ENCODE data around the gene RASA4B. TPM values are rescaled to one million over a fixed set of nuclear protein-coding genes. Genes with fewer than 3 reads are reported as not detected.
A peak's percentile ranks its signal among the peaks of the same experiment; 100 is the strongest.
"Not testable (repeated sequence)": the region's sequence is repeated elsewhere in the genome, so short reads cannot be mapped to it uniquely, and the experiment has no call there.

The RASA4B gene
- 1 to 10 TPM; 5.0 to 9.1 (median 6.7) TPM for total RNA-seq

GRCh38 chr7:102517550-102518147, at the start of gene RASA4B:
TSS of gene RASA4B (minus strand) at chr7:102517777. CDS start at chr7:102517710, 67 bp downstream.
- peak; percentile 92 for ATAC-seq (ENCODE audit: low FRiP score)
- DNase-seq (ENCODE audit: low spot score): not testable (repeated sequence)

- DNase-seq (ENCODE audit: low spot score); ATAC-seq (ENCODE audit: low FRiP score): not testable (repeated sequence)
Measured at GRCh38 chr7:102550808-102551422, 33.3 kb upstream of the RASA4B start, which contains the start of gene SPDYE2. TSS of gene SPDYE2 (plus strand) at chr7:102551226. CDS start at chr7:102553256, 2,030 bp downstream.

GRCh38 chr7:102546353-102546752, 28.8 kb upstream of the RASA4B start:
- not testable (repeated sequence) for ATAC-seq (ENCODE audit: low FRiP score); DNase-seq (ENCODE audit: low spot score)

GRCh38 chr7:102545288-102545687, 27.7 kb upstream of the RASA4B start:
- not testable (repeated sequence) for ATAC-seq (ENCODE audit: low FRiP score); DNase-seq (ENCODE audit: low spot score)

DNA sequence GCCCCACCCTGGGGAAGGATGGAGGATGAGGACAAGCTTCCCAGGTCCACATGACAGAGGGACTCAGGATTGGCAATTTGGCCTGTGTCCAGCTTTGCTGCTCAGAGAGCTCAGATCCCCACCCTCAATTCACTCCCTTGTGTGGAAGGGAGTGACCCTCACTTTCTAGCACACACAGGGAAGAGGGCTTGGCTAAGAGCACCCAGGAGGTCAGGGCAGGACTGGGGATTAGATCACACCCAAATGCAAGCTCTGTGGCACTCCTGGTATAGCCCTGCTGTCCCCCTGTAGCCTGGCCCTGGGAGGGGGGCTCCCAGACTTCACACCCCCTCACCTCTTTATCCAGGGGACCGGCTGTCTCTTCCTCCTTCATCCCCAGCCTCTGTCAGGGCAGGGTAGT, 26.8 kb upstream of the RASA4B start:
- ATAC-seq (ENCODE audit: low FRiP score): not testable (repeated sequence)

GRCh38 chr7:102543596-102543995, 26.0 kb upstream of the RASA4B start, which contains the start of gene UPK3BL2:
TSS of gene UPK3BL2 (minus strand) at chr7:102543696. CDS start at chr7:102543636, 60 bp downstream.
- ATAC-seq (ENCODE audit: low FRiP score); DNase-seq (ENCODE audit: low spot score): not testable (repeated sequence)

More for the DNA sequence above, 26.8 kb upstream of the RASA4B start:
- DNase-seq (ENCODE audit: low spot score): not testable (repeated sequence)

DNA sequence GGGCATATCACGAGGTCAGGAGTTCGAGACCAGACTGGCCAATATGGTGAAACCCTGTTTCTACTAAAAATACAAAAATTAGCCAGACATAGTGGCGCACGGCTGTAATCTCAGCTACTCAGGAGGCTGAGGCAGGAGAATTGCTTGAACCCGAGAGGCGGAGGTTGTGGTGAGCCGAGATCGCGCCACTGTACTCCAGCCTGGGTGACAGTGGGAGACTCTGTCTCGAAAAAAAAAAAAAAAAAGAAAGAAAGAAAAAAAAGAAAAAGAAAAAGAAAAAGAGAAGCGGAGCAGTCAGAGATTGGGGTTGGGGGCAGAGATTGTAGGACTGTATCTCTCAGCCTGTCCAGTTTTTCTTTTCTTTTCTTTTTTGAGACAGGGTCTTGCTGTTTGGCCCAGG, 25.2 kb upstream of the RASA4B start:
- ATAC-seq (ENCODE audit: low FRiP score); DNase-seq (ENCODE audit: low spot score): not testable (repeated sequence)

DNA sequence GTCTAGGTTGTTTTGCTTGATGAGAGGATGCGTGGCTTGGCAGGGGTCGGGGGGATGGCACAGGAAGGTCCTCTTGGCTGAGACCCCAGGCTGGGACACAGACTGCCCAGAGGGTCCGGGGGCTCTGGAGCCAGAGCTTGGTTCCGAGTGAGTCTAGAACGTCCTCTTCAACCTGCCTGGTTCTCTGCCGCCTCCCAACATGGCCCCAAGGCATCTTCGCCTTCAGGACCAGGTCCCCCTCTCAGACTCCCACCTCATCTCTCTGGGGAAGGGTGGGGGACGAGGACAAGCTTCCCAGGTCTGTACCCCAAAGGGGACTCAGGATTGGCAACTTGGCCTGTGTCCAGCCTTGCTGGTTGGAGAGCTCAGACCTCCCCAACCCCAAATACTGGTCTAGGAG, 24.5 kb upstream of the RASA4B start:
- not testable (repeated sequence) for DNase-seq (ENCODE audit: low spot score); ATAC-seq (ENCODE audit: low FRiP score)

GRCh38 chr7:102540604-102541003, 23.0 kb upstream of the RASA4B start:
- ATAC-seq (ENCODE audit: low FRiP score); DNase-seq (ENCODE audit: low spot score): not testable (repeated sequence)

DNA sequence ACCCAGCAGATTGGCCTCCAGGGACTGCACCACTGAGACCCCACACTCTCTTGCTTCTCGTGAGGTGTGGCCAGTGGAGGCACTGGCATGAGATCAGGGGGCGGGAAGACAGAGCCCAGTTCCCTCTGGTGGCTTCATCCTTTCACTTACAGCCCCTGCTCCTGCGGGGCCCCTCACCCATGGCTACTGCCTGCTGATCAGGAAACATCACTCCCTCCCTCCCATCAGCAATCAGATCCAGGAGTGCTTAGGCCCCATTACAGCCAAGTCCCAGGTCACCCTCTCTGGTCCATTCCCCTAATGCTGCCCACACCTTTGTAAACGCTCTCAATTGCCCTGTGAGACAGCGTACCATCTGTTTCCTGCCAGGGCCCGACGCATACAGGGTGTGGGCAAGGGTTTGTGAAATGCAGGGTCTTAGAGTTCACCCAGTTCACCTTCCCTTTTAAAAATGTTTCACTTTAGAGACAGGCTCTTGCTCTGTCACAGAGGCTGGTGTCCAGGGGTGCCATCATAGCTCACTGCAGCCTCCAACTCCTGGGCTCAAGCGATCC, 17.6 kb upstream of the RASA4B start:
- ATAC-seq (ENCODE audit: low FRiP score); DNase-seq (ENCODE audit: low spot score): not testable (repeated sequence)

DNA sequence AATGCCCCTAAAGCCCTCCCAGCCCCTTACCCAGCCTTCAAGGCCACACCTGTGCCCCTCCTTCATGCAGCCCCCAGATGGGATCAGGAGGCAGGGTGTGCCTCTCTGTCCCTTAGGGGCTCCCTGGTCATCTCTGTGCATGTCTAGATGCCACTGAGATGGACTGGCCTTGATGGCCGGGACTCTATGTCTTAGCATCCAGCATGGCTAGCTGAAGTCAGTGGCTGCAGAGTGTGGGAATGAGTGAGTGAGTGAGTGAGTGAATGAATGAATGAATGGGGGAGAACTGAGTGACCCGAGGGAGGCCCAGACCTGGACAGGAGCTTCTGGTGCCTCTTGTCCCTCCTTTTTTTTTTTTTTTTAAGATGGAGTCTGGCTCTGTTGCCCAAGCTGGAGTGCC, 14.6 kb upstream of the RASA4B start:
- ATAC-seq (ENCODE audit: low FRiP score): peak; percentile 2
- DNase-seq (ENCODE audit: low spot score): not testable (repeated sequence)

DNA sequence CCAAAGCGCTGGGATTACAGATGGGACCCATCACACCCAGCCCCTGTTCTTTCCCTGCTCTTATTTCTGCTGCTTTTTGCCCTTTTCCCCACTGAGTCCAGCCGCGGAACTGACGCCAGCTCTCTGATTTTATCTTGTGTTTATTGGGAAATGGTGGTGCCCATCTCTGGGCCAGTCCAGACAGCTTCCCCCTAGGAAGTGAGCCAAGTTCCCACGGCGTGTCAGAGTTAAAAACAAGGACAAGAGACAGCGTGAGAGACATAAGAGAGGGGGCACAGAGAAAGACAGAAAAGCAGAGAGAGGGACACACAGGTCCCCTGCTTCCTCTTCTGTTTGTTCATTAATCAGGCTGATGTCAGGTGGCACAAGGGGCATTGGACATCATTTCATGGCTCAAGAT, 14.0 kb upstream of the RASA4B start:
- peak; percentile 27 for ATAC-seq (ENCODE audit: low FRiP score)
- peak; percentile 40 for DNase-seq (ENCODE audit: low spot score)

- ATAC-seq (ENCODE audit: low FRiP score); DNase-seq (ENCODE audit: low spot score): not testable (repeated sequence)
Measured at GRCh38 chr7:102527822-102528793, 10.5 kb upstream of the RASA4B start.

- not testable (repeated sequence) for ATAC-seq (ENCODE audit: low FRiP score); DNase-seq (ENCODE audit: low spot score)
Measured at GRCh38 chr7:102527182-102527581, 9.6 kb upstream of the RASA4B start.

- not testable (repeated sequence) for DNase-seq (ENCODE audit: low spot score); ATAC-seq (ENCODE audit: low FRiP score)
Measured at GRCh38 chr7:102524803-102525202, 7.2 kb upstream of the RASA4B start.

DNA sequence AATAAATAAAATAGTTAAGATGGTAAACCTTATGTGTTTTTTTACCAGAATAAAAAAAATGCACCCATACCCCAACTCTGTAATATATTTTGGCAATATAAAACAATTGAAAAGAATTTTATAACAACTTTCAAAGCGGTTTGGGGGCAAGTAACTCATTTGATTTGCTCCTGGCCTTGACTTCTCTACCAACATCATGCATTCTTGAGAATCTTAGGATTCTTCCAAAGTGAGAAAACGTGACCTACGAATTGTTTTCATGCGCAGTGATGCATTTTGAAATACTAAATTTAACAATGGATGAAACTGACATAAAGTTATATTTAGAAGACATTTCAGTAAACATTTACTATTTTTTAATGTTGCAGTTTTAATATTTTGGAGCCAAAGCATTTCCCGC, 3.2 kb upstream of the RASA4B start:
- DNase-seq (ENCODE audit: low spot score); ATAC-seq (ENCODE audit: low FRiP score): not testable (repeated sequence)

DNA sequence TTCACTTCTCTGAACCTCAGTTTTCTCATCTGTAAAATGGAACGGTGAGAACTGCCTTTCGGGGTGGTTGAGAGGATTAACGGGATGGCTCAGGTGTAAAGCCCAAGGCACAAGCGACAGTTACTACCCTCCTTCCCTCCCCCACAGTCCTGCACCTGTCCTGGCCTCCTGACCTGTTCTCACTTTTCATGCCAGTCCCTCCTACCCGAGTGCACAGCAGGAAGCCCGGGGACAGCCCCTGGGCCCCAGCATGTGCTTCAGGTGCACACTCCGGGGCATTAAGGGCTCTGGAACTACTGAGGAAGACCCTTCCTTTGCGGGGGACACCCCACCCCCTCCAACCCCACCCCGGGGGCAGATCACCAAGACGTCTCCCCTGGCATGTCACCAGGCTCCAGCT, 626 bp downstream of the RASA4B start:
- ATAC-seq (ENCODE audit: low FRiP score); DNase-seq (ENCODE audit: low spot score): not testable (repeated sequence)

DNA sequence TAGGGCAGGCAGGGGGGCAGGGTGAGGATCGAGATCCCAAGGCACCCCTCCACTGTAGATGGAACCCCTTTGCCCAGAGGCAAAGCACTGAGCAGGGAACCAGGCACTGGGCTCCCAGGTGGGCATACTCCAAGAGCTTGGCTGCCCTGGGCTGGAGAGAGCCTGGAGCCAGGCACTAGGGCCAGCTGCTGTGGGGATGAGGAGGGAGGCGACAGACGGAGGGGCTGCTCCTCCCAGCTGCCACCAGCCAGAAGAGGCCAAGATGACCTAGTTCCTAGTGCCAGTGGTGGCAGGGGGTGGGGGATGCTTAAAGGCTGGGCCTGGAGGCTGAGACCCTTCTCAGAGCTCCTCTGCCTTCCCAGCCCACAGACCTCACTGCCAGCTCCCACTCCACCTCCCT, 1.7 kb downstream of the RASA4B start:
- not testable (repeated sequence) for DNase-seq (ENCODE audit: low spot score); ATAC-seq (ENCODE audit: low FRiP score)

Data from omental fat pad (tissue), 4 donors.